ENCODE results near the gene HELB.

Gene HELB

GRCh38 chr12:66301944-66302826 is at the start of gene HELB:
HELB (plus strand) TSS chr12:66302493; CDS start chr12:66302604, 111 bp downstream.
- DNase-seq (ENCODE audit: low read depth in 2 of 2): peak; percentile 98 to 99

DNA sequence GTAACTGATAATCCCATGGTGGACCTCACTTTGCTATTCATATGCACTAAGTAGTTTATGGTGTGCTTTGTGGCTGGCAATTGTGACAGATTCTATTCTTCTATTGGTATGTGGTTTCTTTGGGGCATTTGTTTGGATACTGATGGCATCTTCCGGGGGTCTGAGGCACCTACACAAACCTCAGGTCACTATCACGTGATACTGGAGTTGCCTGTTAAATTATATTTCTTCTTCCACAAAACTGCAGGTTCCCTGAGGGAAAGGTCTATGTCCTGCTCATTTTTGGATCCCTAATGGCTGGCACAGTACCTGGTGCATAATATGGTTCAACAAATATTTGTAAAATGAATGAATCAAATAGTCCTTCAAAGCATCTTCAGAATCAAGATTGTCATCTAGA is 49.5 kb upstream of the HELB start:
- DNase-seq (ENCODE audit: low read depth in 2 of 2): no peak

- DNase-seq (ENCODE audit: low read depth in 2 of 2): no peak
Measured at GRCh38 chr12:66255737-66256136, 46.6 kb upstream of the HELB start.

DNA sequence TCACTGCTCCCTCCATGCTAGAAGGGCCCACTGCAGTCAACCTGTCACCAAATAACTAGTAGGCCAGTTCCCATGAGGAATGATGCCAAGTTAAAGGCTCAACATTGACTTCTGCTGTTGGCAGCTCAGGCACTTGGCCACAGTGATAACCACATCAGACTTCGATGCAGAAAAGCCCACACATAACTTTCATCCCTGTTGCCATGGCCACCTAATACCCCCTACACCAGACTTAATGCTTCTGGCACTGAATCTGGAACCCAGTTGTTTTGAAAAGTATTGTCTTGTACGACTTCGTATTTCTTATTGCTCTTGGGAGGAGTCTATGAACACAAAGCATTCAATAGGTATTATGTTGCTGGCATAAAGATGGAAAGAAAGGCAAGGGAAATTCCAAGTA is 44.3 kb upstream of the HELB start:
- DNase-seq (ENCODE audit: low read depth in 2 of 2): no peak

GRCh38 chr12:66262737-66263136 is 39.6 kb upstream of the HELB start:
- no peak for DNase-seq (ENCODE audit: low read depth in 2 of 2)

DNA sequence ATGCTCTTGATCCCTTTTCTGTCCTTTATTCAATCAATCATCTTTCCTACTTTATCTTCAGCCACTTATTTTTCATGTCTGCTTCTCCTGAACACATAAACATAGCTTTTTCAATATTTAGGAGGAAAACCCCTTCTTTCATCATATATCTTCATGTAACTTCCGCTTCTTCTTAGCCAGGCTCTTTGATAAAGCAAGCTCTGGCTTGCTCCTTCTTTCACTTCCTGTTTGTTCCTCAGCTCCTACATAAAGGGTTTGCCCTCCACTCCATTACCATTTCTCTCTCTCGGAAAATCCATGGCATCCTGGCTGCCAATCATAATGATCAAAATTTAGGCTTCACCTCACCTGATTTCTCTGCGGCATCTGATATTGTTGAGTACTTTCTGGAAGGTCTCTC is 33.7 kb upstream of the HELB start:
- DNase-seq (ENCODE audit: low read depth in 2 of 2): no peak

GRCh38 chr12:66269142-66269541 is 33.2 kb upstream of the HELB start:
- no peak for DNase-seq (ENCODE audit: low read depth in 2 of 2)

- DNase-seq (ENCODE audit: low read depth in 2 of 2): peak in 1 of 2 donors; percentile 15
Measured at GRCh38 chr12:66269757-66270383, 32.4 kb upstream of the HELB start.

GRCh38 chr12:66270613-66271012 is 31.7 kb upstream of the HELB start:
- DNase-seq (ENCODE audit: low read depth in 2 of 2): no peak

GRCh38 chr12:66272650-66273049 is 29.6 kb upstream of the HELB start:
- no peak for DNase-seq (ENCODE audit: low read depth in 2 of 2)

DNA sequence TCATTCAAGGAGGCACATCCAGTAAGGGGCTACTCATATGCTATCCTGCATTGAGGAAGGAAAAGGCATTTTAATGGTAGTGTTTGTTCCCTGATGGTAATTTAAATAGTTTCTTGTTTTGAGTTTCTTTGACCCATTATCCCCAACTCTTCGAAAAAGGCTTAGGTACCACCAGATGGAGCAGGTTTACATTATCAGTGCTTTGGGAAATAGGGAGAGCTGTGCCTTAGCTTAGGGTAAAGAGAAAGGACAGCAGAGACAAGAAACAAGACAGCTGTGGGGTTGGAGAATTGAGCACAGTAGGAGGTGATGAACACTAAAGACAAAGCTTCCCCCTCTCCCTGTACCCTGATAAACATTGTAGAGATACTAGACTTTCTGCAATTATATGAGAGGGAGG is 29.1 kb upstream of the HELB start:
- DNase-seq (ENCODE audit: low read depth in 2 of 2): no peak

GRCh38 chr12:66275040-66275439 is 27.3 kb upstream of the HELB start:
- no peak for DNase-seq (ENCODE audit: low read depth in 2 of 2)

- no peak for DNase-seq (ENCODE audit: low read depth in 2 of 2)
Measured at GRCh38 chr12:66279123-66279712, 23.1 kb upstream of the HELB start.

DNA sequence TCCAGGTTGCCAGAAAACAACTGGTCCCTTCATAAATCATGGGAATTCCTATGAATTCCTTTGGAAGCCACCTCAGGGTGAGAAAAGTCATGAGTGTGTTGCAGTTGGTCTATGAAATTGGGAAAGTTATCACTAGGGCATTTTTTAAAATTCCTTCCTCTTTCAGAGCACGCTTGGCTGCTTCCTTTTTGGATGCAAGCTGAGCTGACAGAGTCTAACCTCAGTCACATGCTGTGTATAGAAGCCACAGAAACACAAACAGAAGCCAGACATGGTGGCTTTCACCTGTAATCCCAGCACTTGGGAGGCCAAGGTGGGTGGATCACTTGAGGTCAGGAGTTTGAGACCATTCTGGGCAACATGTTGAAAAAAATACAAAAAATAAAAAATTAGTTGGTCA is 21.7 kb upstream of the HELB start:
- DNase-seq (ENCODE audit: low read depth in 2 of 2): no peak

GRCh38 chr12:66282244-66282643 is 20.0 kb upstream of the HELB start:
- no peak for DNase-seq (ENCODE audit: low read depth in 2 of 2)

- no peak for DNase-seq (ENCODE audit: low read depth in 2 of 2)
Measured at GRCh38 chr12:66287275-66287674, 15.0 kb upstream of the HELB start.

DNA sequence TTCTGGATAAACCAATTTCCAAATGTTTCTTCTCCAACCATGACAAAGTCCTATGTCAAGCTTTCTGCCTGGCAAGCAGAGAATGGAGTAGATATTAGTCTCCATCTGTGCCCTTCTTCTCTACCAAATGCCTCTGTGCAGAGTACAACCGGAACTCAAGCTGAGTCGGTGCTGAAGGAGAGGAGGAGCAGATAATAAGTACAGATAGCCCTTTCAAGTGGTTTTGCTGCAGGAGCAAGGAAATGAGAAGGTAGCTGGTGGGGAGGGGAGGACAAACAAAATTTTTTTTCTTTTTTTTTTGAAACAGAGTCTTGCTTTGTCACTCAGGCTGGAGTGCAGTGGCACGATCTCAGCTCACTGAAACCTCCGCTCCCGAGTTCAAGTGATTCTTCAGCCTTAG is 14.2 kb upstream of the HELB start:
- peak in 1 of 2 donors; percentile 46 for DNase-seq (ENCODE audit: low read depth in 2 of 2)

GRCh38 chr12:66289485-66289884 is 12.8 kb upstream of the HELB start:
- DNase-seq (ENCODE audit: low read depth in 2 of 2): no peak

DNA sequence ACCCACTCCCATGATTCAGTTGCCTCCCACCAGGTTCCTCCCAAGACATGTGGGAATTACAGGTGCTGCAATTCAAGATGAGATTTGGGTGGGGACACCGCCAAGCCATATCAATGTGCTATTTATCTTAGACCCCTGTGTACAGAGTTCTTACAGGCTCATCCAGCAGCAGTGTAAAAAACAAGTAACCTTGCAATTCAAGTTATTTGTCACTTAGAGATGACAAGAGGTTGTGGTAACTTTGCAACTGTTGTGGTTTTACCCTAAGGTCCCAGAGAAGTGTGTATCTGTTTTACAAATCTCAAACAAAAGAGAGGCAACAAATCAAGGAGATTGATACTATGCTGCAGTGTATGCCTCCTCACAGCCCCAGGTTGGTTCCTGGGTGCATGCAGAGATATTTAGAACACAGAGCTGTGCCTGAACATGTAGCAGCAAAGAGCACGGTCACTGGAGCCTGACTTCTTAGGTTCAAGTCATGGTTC is 11.5 kb upstream of the HELB start:
- DNase-seq (ENCODE audit: low read depth in 2 of 2): no peak

- DNase-seq (ENCODE audit: low read depth in 2 of 2): no peak
Measured at GRCh38 chr12:66296176-66296683, 6.1 kb upstream of the HELB start.

GRCh38 chr12:66297080-66297479 is 5.2 kb upstream of the HELB start:
- DNase-seq (ENCODE audit: low read depth in 2 of 2): no peak

- DNase-seq (ENCODE audit: low read depth in 2 of 2): no peak
Measured at GRCh38 chr12:66297923-66298322, 4.4 kb upstream of the HELB start.

DNA sequence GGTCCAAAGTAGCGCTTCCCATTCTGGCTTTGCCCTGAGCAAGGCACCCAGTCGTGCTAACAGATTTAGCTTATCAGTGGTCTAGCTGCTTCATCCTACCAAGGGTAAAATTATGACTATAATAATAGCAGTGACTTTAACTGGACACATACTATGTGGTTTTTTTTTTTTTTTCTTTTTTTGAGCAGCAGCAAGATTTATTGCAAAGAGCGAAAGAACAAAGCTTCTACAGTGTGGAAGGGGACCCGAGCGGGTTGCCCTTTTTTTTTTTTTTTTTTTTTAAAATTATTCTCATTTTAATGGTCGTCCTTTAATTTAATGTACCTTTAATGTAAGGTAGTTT is 505 bp downstream of the HELB start:
- DNase-seq (ENCODE audit: low read depth in 2 of 2): no peak
